Neuron (in vitro differentiated cells): ENCODE measurements around the gene DNTT.

Experiments
- H2AFZ ChIP-seq: one replicate; pipeline ENCODE4 v1.6.1; 2013; ENCODE audit warnings: low read depth, mild to moderate bottlenecking, inconsistent platforms, low read length, moderate library complexity
- H3K27me3 ChIP-seq: one replicate; pipeline ENCODE4 v1.6.1; 2013; ENCODE audit warnings: low read length; ENCODE audit not compliant: insufficient read depth
- H3K36me3 ChIP-seq: one replicate; pipeline ENCODE4 v1.6.1; 2013; ENCODE audit warnings: low read length; ENCODE audit not compliant: insufficient read depth
- H3K4me1 ChIP-seq: one replicate; pipeline ENCODE4 v1.6.1; 2013; ENCODE audit warnings: low read length; ENCODE audit not compliant: insufficient read depth
- H3K4me3 ChIP-seq: 2 replicates; pipeline ENCODE4 v1.5.1; 2013; ENCODE audit warnings: mild to moderate bottlenecking, low read length, moderate library complexity
- H3K9me3 ChIP-seq: one replicate; pipeline ENCODE4 v1.6.1; 2013; ENCODE audit warnings: low read length

Gene DNTT

DNA sequence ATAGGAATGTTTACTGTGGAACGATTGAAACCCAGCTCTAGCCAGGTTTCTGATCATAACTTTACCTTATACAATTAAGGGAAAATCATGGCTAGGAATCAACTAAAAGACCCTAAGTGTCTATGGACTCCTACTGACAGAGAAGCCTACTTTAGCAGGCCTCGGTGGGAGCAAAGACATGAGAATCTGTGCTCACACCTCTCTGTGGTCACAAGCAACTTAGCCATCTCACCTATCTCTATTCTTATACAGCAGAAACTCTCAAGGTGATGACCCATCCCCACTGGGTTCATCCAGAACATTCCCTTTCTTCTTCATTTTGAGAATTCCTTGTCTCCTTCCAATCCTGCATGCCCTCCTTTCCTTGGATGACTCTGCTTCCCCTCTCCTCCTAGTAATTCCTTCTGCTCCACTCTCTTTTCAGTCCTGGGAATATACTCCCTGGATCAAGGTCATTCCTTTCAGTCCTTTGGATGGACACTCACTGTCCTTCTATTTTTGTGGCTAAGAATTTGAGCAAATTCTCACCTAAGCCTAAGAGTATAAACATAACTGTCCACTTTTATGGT lies 35.8 kb upstream of the DNTT start:
- peaks cover 11% of the 10 kb centered on the region for H3K27me3 ChIP-seq
- no peak overlapping the region for H2AFZ ChIP-seq
- H3K4me1 ChIP-seq = no peaks in the 10 kb centered on the region
- no peak overlapping the region for H3K4me3 ChIP-seq
- no peaks in the 10 kb centered on the region for H3K36me3 ChIP-seq
- H3K9me3 ChIP-seq = no peaks in the 10 kb centered on the region

DNA sequence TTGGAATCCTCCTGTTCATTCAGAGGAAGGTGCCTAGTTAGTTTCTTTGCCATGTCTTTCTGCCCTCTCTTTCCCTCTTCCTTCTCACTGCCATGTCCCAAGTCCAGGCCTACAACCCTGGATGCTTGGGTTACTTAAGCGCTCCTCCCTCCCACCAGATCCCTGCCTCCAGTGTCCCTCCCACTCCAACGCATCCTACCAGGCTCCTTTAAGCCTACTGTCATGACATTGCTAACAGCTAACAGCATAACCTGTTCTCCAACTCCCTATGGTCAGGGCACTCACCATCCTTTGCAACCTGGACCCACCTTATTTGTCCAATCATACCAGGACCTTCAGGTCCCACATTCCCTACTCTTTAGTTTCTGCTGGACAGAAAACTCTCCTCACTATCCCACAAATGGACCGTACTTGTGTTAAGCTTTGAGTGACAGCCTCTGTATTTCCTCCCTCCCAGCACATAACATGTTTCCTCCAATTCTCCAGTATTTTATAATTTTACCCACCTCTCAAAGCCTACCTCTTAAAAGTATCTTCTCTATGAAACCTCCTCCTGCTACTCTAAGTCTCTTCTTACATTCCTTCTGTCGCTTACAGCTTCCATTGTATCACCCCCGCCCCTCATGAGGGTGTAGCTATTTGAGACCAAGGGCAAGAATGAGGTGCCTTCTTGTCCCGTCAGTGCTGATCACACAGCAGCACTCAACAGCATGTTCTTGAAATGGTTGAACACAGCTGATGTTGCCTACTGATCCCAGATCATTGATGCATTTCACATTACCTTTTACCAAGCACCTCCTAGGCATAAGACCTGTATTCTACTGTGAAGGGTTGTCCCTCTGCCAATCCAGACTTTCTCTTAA lies 34.6 kb upstream of the DNTT start:
- Histone ChIP-seq H3K9me3 (no peaks in the 10 kb centered on the region), H3K27me3 (peaks cover 11% of the 10 kb centered on the region), H3K4me1 (no peaks in the 10 kb centered on the region), H2AFZ (no peak overlapping the region), H3K36me3 (no peaks in the 10 kb centered on the region), H3K4me3 (no peak overlapping the region)

DNA sequence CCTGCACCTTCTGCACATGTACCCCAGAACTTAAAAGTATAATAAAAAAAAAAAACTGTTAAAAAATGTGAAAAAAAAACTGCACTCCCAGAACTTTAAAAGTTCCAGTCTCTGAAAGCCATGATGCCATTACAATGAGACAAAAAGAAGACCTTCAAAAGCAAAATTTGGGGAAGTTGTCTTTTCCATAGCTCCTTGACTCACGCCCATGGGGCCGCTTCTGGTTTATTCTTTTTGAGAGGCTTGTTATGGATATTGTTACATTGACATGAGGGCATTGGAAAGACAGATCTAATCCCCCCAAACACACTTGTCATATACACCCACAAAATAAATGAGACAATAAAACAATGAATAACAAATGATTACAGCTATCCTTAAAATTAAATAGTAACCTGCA lies 33.7 kb upstream of the DNTT start:
- Histone ChIP-seq H2AFZ (no peak overlapping the region), H3K9me3 (no peaks in the 10 kb centered on the region), H3K4me3 (no peak overlapping the region), H3K27me3 (peaks cover 11% of the 10 kb centered on the region), H3K36me3 (no peaks in the 10 kb centered on the region), H3K4me1 (no peaks in the 10 kb centered on the region)

DNA sequence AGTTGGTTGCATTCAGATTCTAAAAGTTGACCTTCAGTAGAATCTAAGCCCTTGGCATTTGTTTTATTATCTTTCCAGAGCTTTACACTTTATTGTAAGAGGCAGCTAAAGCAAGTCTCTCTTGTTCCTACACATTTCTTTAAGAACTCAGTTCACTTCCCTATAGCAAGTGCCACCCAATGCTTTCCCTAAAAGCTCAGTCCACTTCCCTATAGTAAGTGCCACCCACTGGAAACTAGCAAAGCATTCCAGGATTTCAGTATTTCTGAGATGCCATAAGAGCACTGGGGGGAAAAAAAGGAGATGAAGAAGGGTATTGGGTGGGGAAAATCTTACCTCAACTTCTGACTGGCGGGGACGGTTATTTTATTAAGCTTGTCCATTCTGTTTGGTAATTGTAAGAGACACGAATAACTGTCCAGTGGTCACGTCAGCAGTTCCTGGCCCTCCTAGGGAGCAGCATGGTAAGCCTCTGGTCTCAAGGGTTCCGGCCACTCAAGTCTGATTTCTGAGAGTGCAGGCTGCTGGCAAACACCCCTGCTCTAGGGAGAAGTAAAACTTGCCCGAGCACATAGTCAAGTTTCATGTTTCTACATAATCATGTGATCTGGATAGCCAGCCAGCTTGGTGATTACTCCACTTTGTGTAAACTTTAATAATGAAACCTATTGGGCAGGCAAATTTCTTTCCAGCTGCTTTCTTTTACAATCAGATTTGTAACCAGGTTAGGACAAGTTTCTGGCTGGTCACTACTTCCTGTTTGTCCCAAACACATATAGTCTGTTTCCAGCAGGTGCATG lies 33.0 kb upstream of the DNTT start, which contains the start of gene BLNK:
Gene BLNK, minus strand, starts transcription at position 554 of the 800 bp plus-strand sequence. Its CDS starts 171 bp downstream, at position 383.
- no peaks in the 10 kb centered on the region for H3K4me1 ChIP-seq
- no peak within 1 kb of the TSS for H2AFZ ChIP-seq
- H3K27me3 ChIP-seq = peaks cover 11% of the 10 kb centered on the region
- H3K9me3 ChIP-seq = no peaks in the 10 kb centered on the region
- no peaks in the 10 kb centered on the region for H3K36me3 ChIP-seq
- H3K4me3 ChIP-seq = no peak within 1 kb of the TSS

DNA sequence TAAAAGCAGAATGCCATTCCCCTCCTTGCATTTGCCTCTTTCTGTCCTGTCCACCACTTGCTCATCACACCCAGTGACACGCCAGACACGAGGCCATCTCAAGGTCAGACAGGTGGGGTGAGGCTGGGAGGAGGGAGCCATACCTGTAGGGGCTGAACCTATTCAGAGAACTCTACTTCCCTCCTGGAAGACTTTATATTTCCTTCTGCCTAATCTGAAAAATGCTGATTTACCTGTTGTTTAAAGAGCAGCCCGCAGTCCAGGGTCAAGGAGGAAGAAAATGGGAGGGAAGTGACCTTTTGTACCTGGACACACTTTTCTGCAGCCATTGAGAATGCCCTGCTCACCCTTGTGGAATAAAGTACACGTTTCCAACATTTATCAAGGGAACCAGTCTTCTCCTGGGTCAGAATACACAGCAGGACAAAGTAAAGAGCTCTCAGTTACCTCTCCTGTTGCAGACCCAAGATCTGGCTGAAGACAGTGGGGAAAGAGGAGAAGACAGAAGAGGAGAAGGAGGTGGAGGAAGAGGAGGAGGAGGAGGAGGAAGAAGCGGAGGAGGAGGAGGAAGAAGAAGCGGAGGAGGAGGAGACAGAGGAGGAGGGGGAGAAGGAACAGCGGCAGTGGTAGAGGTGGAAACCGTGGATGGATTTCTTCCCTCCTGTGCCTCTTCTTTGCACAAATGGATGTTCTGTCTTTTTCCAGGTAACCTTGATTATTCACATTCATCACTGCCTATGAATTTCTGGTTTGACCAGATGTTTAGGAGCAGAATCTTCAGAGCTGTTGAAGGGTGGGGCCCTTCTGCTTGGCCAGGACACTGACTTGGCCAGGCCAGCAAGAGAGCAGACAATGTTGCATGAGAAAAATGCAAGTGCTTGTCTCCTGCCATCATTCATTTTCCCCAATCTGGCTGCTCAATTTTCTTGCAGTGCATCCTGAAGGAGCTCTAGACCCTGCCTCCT lies 31.6 kb upstream of the DNTT start:
- H3K9me3 ChIP-seq = no peaks in the 10 kb centered on the region
- no peak overlapping the region for H2AFZ ChIP-seq
- no peaks in the 10 kb centered on the region for H3K4me1 ChIP-seq
- peaks cover 11% of the 10 kb centered on the region for H3K27me3 ChIP-seq
- no peaks in the 10 kb centered on the region for H3K36me3 ChIP-seq
- H3K4me3 ChIP-seq = no peak overlapping the region

DNA sequence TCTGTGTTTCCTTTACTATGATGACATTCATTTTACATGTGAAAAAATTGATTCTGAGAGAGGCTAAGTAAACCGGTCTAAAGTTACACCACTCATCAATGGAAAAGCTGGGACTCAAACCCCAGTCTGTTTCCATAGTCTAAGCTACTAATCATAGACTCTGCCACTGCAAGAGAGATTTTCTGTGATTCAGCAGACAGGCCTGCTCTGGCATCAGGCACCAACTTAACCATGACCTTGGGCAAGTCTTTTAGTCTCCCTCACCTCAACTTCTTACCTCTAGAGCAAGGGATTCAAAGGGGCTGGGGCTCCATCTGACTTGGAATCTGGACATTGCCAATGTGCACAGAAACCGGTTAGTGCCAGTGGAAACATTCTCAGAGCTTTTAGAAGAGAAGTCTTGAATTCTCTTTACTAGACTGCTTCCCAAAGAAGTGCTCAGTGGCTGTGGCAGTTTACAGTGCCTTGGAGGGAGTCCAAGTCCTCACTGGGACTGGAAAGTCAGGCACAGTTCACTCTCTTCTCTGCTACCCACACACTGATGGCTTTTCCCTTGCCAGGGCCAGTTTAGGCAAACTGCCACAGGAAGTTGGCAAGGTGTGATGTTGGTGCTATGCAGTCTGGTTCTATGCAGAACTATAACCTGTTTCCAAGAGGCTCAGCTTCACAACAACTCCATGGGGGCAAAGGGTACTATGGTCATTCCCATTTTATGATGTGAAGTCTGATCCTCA lies 28.4 kb upstream of the DNTT start:
- H3K4me1 ChIP-seq = no peaks in the 10 kb centered on the region
- no peaks in the 10 kb centered on the region for H3K36me3 ChIP-seq
- H2AFZ ChIP-seq = no peak overlapping the region
- H3K27me3 ChIP-seq = peaks cover 15% of the 10 kb centered on the region
- no peaks in the 10 kb centered on the region for H3K9me3 ChIP-seq
- H3K4me3 ChIP-seq = no peak overlapping the region

DNA sequence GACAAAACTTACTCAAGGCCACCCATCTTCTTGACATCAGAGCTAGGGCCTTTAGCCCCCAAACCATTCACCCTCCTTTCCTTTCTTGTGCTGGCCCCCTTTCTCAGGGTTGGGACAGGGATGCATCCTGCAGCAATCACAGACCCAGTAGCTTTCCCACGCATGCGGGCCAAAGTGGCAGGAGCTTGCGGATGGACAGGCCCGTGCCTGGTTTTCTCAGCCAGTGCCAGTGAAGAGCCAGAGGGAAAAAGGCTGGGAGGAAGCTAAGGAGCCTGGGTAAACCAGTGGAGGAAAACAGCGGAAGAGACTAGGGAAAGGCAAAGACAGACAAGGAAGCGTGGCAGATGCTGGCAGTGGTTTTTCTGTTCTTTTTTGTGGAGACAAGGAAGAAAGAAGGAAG lies 27.8 kb upstream of the DNTT start:
- H3K4me1 ChIP-seq = no peaks in the 10 kb centered on the region
- H3K9me3 ChIP-seq = no peaks in the 10 kb centered on the region
- H3K36me3 ChIP-seq = no peaks in the 10 kb centered on the region

DNA sequence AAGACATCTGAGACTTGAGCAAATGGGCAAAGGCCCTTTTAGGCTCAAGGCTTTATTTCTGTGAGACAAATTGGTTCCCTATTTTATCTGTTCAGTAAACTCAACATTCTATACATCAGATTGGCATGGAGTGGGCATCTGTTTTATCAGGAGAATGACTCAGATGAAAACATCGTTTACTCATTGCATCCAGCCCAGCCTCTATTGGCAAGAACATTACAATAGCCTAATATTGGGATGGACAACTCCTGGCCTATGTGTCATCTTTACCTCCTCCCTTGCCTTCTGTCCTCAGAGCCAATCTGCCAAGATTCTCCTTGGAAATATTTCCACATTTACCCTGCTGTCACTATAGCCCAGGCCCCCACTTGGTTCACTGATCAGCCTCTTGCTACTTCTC lies 27.4 kb upstream of the DNTT start:
- H3K27me3 ChIP-seq = peaks cover 15% of the 10 kb centered on the region
- H2AFZ ChIP-seq = no peak overlapping the region
- no peaks in the 10 kb centered on the region for H3K4me1 ChIP-seq
- no peaks in the 10 kb centered on the region for H3K36me3 ChIP-seq
- no peaks in the 10 kb centered on the region for H3K9me3 ChIP-seq
- H3K4me3 ChIP-seq = no peak overlapping the region

More for the DNA sequence above, 27.8 kb upstream of the DNTT start:
- H3K4me3 ChIP-seq = no peak overlapping the region
- H3K27me3 ChIP-seq = peaks cover 15% of the 10 kb centered on the region
- no peak overlapping the region for H2AFZ ChIP-seq

DNA sequence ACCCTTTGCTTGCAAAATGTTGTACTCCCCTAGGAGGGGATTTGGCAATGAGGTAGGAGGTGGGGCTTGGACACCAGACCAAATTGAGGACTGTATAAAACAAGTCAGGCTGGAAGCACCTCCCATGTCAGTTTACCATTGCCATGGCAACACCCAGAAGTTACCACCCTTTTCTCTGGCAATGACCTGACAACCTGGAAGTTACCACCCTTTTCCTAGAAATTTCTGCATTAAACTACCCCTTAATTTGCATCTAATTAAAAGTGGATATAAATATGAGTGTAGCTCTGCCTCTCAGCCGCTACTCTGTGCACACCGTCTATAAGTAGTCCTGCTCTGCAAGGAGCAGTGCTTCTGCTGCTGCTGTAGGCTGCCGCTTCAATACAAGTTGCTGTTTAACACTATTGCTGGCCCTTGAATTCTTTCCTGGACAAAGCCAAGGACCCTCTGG lies 25.0 kb upstream of the DNTT start:
- H3K27me3 ChIP-seq = peaks cover 5% of the 10 kb centered on the region
- no peak overlapping the region for H2AFZ ChIP-seq
- H3K4me1 ChIP-seq = no peaks in the 10 kb centered on the region
- no peak overlapping the region for H3K4me3 ChIP-seq
- no peaks in the 10 kb centered on the region for H3K9me3 ChIP-seq
- H3K36me3 ChIP-seq = no peaks in the 10 kb centered on the region

DNA sequence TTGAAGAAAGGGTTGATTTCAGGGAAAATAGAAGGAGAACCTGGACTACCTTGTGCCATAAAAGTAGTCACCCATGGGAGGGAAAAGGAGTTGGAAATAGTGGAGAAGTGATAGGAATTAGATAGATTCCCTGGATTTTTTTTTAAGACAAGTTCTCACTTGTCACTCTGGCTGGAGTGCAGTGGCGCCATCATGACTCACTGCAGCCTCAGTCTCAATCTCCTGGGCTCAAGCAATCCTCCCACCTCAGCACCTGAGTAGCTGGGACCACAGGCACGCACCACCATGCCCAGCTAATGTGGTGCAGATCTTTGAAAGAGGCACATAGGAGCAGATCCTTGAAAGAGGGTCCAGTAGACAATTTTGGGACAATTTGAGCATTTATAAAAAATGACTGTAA lies 23.4 kb upstream of the DNTT start:
- Histone ChIP-seq H3K27me3 (peaks cover 5% of the 10 kb centered on the region), H3K4me1 (no peaks in the 10 kb centered on the region), H2AFZ (no peak overlapping the region), H3K9me3 (no peaks in the 10 kb centered on the region), H3K36me3 (no peaks in the 10 kb centered on the region), H3K4me3 (no peak overlapping the region)

DNA sequence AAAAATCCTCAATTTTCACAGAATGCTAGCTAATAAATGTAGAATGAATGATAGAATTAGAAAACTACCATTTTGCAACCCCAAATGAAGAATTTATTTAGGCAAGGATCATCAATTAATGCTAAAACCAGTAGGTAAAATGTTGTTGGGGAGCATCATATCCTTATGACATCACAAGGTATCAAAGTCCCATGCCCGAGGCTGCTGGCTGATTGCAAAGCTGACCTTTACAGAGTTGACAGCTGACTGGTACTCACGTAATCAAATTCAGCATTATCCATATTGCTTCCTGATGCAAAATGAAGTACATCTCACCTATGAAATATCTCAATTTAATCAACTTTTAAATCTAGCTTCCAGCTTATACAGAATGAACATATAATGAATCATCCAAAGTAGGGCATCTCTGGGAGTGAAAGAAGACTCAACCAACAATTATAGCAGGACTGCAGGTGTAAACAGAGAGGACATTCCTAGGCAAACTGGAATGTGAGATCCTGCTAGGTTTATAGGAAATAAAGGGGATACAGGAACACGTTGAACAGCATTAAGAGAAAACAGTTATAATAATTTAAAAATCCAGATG lies 22.7 kb upstream of the DNTT start:
- Histone ChIP-seq H3K9me3 (no peaks in the 10 kb centered on the region), H3K36me3 (no peaks in the 10 kb centered on the region), H3K4me1 (no peaks in the 10 kb centered on the region), H2AFZ (no peak overlapping the region), H3K4me3 (no peak overlapping the region), H3K27me3 (peaks cover 5% of the 10 kb centered on the region)
